Fibroblast of the aortic adventitia (primary cell): Measurements from ENCODE around the gene ELOVL6. TPM values are rescaled to one million over a fixed set of nuclear protein-coding genes. Genes with fewer than 3 reads are reported as not detected.

Source experiments
- DNase-seq: peaks from one replicate; pipeline ENCODE4 v3.0.0-alpha.2; 2010; ENCODE audit warnings: low read depth
- H3K4me3 ChIP-seq: 2 replicates; pipeline ENCODE4 v1.5.1; 2011; ENCODE audit warnings: low read depth, mild to moderate bottlenecking, control low read depth, low read length, moderate library complexity
- total RNA-seq: library from RNA; depleted of rRNA; stranded (reverse); fragments of >200 nt; gene quantifications from 2 replicates; pipeline ENCODE4 v1.2.3, GENCODE V29; 2012; ENCODE audit warnings: low replicate concordance
- TF ChIP-seq, protein P1 (sequence below): IDR thresholded peaks from 2 replicates; pipeline ENCODE4 v1.5.1; 2011; ENCODE audit warnings: mild to moderate bottlenecking, low read length, control low read depth, inconsistent platforms; ENCODE audit not compliant: insufficient read depth

ELOVL6 gene
- total RNA-seq, 1 donor = 23.0 TPM

GRCh38 chr4:110137829-110138228 is 60.6 kb downstream of the ELOVL6 start:
- H3K4me3 ChIP-seq = no peak overlapping the region
- DNase-seq = no peak
- TF ChIP-seq, protein P1, sequence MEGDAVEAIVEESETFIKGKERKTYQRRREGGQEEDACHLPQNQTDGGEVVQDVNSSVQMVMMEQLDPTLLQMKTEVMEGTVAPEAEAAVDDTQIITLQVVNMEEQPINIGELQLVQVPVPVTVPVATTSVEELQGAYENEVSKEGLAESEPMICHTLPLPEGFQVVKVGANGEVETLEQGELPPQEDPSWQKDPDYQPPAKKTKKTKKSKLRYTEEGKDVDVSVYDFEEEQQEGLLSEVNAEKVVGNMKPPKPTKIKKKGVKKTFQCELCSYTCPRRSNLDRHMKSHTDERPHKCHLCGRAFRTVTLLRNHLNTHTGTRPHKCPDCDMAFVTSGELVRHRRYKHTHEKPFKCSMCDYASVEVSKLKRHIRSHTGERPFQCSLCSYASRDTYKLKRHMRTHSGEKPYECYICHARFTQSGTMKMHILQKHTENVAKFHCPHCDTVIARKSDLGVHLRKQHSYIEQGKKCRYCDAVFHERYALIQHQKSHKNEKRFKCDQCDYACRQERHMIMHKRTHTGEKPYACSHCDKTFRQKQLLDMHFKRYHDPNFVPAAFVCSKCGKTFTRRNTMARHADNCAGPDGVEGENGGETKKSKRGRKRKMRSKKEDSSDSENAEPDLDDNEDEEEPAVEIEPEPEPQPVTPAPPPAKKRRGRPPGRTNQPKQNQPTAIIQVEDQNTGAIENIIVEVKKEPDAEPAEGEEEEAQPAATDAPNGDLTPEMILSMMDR = no peak

DNA sequence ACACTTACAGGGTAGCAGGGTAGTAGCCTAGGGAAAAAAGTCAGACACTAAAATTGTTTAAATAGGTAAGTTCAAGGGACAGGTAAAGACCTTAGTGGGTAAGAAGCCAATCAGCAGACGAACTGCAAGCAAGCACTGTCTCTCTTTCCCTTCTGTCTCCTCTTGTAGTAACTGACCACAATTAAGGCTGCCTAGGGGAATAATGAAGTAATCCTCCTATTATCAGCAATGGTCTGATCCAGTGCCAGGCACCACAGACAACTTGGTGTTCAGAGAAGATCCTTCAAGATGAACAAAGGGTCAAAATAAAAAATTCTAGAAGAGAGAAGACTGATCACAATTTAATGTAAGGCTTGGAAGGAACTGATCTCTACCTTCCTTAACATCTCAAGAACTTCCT is 62.9 kb downstream of the ELOVL6 start:
- no peak overlapping the region for H3K4me3 ChIP-seq
- TF ChIP-seq, protein P1 = no peak
- DNase-seq = no peak

- H3K4me3 ChIP-seq = no peak overlapping the region
- no peak for DNase-seq
- TF ChIP-seq, protein P1 = no peak
These were observed 63.3 kb downstream of the ELOVL6 start for GRCh38 chr4:110135076-110135475.

DNA sequence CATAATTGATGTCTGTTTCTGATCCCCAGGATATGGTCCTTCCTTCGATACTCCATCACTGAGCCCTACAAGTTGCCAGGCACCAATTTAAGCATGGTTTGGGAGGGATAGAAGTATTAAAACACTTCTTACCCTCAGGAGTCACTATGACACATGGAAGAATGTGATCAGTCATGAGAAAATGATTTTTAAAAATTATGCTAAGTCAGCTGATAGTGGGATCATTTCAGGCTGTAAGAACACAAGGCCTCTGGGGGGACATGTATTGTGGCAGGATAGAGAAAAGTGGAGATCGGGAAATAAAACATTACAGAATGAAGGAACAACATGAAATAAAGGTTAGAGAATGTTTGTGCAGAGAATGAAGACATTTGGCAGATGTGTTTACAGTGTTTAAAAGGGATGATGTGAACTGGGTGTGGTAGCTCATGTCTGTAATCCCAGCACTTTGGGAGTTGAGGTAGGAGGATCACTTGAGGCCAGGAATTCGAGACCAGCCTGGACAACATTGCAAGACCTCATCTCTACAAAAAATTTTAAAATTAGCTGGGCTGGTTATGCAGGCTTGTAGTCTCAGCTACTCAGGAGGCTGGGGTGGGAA is 64.0 kb downstream of the ELOVL6 start:
- H3K4me3 ChIP-seq = no peak overlapping the region
- TF ChIP-seq, protein P1 = no peak
- DNase-seq = no peak

DNA sequence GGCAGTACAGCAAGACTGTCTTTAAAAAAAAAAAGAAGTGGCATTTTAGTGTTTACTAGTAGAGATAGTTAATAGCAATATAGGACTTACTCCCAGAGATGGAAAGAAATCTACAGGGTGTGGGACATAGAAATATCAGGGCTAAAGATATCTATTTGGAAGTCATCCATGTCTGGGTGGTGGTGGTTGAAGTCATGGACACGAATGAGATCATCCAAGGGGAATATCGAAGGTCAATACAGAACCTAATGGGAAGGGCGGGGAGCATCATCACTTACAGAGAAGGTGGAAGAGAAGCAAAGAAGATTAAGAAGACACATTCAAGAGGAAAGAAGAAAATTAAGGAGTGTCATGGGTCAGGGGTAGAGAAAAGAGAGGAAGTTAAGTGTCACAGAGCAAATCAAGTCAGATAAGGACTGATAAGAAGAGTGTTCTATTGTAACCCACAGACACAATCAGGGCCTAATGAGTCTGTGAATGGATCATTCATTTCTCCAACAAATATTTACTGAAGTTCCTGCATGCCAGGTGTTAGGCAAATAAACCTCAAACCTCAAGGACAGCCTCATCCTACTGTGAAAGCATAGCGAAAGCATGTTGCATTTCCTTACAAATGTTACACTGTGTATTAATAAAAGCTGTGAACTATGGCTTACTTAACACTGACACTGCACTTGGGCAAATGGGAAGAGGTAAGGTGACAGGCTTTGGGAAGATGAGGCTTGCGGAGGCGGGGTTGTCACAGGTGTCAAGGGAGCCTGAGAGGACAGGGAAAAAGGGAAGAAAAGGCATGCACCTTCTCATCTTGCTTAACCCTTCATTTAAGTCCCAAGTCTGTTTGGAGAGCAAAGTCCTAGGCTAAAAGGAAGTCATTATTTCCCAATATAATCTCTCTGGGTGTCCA is 65.3 kb downstream of the ELOVL6 start:
- TF ChIP-seq, protein P1 = no peak
- H3K4me3 ChIP-seq = no peak overlapping the region
- peak; percentile 22 for DNase-seq

GRCh38 chr4:110131916-110132315 is 66.5 kb downstream of the ELOVL6 start:
- no peak for DNase-seq
- no peak overlapping the region for H3K4me3 ChIP-seq
- TF ChIP-seq, protein P1 = no peak
